Testis (tissue), 2 donors: ENCODE data around the gene IGF2R.

Experiments
- CTCF ChIP-seq, 3 experiments: fragments of 450-650 bp in 2 of 3; fragments of 200-600 bp in 1 of 3; sonication (generic) in 1 of 3; IDR thresholded peaks; one replicate each; pipeline ENCODE4 v1.5.1; 2016 to 2019; ENCODE audit warnings: antibody characterized with exemption in 3 of 3, mild to moderate bottlenecking in 2 of 3, moderate library complexity in 1 of 3
- POLR2A ChIP-seq: fragments of 450-650 bp; IDR thresholded peaks from one replicate; pipeline ENCODE4 v1.6.1; 2017; ENCODE audit warnings: antibody characterized with exemption, mild to moderate bottlenecking, moderate library complexity

- no peak for TF ChIP-seq POLR2A
- TF ChIP-seq CTCF (IDR thresholded peaks at IDR 0.05): no peak
Measured at GRCh38 chr6:159952289-159953005, 16.4 kb upstream of the IGF2R start.
